ENCODE measurements around the gene NECTIN1.

NECTIN1 gene

DNA sequence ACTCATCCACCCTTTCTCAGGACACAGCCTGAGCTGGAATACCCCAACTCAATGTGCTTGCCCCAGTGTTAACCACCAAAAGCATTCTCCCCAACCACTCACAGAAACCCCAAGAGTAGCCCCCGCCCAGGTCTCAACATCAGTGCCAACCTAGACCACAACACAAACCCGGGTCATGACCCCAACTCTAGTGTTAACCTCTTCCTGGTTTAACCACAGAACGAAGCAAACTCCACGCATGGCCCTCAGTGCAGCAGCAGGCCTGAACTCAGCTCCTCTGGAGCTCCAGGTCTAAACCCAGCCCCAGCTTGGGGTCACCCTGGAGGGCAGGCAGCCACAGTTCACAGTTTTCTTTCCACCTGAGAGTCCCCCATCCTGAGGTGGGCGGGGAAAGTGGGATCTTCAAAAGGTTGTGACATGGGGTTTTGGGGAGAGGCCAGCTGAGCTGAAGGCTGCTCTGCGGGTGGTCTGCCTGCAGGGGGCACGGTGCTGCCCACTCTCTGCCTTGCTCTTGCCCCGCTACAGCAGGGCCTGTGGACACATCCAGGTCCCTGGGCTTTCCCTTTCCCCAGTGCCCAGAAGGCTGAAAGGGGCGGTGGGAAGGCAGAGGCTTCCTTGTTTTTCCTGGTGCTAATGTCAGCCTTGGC lies 37.9 kb downstream of the NECTIN1 start:
- no peak for DNase-seq

DNA sequence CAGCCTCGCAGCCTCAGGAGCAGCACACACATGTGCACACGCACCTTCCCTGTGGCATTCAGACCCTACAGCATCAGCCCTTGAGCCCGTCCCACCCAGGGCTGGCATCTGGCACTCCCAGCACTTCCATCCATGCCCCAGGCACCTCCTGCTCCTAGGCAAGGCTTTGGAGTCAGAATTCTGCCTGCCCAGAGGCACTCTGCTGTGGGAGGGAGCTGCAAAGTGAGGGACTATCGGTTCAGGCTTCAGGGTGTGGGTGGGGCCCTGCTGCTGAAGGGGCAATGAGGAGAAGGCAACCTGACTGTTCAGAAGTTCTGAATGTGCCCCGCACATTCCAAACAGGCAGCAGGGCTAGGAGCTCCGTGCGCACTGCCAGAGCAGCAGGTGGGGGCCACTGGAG lies 39.7 kb downstream of the NECTIN1 start:
- DNase-seq = no peak

DNA sequence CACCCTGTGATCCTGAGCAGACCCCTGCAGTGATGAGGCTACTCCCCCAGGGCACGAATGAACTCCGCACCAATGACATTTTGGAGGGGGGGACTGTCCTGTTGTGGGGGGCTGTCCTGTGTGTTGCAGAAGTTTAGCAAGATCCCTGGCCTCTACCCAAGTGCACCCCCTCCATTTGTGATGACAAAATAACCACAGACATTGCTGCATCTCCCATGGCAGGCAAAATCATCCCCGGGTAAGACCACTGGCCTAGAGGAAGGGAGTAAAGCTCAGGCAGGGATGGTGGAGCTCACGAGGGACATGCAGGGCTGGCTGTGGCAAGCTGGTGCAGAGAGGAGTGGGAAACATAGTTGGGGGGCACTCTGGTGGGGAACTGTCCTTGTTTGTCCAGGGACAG lies 40.6 kb downstream of the NECTIN1 start:
- DNase-seq = no peak

DNA sequence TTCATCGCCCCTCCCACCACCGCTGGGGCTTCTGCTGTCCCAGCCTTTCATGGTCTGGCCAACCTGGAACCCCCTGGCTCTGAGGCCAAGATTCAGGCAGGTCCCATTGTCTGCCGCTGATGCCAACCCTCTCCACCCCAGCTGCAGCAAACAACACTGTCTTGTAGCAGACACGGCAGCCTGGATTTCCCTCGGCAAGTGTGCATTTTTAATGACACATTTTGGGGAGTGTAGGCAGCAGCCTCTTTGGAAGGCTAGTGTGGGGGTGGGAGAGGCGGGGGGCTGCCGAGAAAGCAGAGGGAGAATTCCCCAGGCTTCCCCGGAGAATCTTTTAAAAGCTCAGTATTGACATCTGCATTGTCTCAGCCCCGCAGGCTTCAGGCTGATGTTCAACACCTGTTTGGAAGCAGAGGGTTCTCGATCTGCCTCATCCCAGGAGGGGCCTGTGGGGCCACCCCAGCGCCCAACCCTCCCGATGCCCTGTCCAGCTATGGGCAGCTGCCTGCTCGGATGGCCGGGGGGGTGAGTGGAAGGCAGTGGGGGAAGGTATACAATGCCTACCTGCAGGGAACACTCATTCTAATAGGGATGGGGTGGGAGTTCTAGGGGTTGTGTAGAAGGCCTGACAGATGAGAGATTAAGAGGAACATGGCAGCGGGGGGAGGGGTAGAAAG lies 41.5 kb downstream of the NECTIN1 start:
- peak; percentile 39 to 57 (median 39) for DNase-seq

DNA sequence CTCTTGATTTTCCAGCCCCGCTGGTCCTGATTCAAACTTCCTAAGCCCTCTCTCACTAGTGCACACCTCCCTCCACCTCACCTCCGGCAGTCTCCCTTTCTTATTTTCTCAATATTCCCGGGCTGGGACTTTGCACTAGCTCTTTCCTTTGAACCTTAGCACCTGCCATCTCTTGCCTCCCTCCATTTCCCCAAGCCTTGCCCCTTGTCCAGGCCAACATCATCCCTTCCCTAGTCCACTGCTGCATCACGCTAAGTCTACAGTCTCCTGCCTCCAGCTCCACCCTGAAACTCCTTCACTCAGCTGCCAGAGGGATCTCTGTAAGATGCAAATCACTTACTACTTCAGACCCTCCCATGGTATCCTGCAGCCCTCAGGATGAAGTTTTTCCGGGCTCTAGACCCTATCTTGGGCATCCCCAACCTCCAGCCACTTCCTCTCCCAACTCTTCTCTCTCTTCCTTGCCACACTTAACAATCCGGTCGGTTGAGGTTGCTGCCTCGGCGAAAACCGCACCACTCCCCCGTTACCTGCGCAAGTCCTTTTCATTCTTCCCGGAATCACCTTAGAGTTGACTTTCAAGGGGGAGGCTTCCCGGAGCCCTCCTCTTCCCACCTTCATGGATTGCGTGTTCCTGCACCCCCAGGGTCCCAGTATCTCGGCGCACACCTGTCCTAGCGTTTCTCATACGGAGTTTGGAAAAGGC lies 42.7 kb downstream of the NECTIN1 start:
- DNase-seq = no peak

DNA sequence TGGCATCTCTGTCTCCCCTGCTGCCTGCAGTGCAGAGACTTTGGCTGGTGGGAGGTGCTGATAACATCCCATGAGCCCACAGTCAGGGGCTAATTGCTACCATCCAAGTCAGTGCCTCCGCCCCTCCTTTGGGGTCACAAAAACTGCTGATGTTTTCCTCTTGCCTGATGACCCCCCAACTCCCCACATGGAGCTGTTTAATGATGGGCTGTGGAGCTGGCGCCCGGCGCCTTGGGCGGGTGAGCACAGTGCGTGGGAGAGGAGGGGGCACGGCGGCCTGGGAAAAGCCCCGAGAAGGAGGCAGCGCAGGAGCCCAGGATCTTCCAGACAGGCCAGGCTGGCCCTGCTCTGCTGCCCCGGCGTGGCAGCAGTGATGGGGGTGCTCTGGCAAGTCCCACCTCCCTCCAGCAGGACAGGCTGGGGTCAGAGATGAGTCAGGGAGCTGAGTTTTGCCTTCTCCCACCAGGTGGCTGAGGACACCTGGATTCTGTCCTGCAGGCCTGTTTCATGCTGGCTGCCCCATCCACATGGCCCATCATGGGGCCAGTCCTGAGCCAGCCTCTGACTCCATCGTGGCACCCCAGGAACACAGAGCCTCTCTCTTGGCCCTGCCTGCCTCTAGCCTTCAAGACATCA lies 43.8 kb downstream of the NECTIN1 start:
- no peak for DNase-seq

DNA sequence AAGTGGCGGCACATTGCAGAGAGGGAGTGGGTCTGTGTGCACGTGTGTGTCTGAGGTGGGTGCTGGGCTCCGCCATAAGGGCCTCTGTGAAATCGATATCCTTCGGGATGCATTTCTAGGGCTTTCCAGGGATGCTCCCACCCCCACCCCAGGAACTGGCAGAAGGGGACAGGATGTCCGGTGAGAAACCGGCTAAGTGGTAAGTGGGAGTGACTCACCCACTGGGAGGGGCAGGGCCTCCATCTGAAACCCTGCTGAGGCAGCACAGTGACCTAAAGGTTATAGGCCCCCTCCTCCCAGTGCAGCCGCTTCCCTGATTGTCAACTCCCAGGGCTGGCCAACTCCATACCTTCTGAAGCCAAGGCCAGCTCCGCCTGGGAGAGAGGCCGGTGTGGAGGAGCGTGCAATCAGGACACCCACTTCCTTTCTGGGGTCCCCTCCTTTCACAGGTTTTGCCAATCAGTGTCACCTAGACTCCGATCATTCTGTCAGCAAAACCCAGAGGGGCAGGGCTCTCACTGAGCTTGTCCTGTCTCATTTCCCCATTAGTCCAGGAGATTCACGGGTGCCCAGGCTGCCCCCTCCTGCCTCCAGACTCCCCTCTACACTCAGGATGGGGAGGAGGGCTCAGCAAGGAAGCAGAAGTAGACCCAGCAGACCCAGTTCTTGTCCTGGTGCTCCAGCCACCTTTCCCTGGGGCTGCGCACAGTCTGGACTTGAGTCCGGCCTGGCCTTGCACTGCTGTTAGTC lies 44.5 kb downstream of the NECTIN1 start:
- DNase-seq = peak; percentile 32 to 44 (median 44)

DNA sequence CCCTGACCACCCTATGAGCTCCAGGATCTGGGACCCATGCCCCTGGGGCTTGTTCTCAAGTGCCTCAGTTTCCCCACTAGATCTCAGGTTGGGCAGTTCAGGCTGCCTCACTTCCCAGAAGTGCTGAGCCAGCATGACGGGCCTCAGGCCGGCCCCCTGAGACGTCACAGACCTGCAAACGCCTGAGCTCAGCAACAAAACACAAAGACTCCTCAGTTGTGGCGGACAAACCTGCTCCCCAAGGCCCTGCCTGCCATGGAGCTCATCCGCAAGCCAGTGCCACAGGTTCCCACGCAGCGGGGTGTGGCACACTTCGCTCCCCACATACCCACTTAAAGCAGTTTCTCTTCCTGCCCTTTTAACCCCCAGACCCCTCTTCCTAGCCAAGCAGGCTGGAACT lies 45.2 kb downstream of the NECTIN1 start:
- no peak for DNase-seq

DNA sequence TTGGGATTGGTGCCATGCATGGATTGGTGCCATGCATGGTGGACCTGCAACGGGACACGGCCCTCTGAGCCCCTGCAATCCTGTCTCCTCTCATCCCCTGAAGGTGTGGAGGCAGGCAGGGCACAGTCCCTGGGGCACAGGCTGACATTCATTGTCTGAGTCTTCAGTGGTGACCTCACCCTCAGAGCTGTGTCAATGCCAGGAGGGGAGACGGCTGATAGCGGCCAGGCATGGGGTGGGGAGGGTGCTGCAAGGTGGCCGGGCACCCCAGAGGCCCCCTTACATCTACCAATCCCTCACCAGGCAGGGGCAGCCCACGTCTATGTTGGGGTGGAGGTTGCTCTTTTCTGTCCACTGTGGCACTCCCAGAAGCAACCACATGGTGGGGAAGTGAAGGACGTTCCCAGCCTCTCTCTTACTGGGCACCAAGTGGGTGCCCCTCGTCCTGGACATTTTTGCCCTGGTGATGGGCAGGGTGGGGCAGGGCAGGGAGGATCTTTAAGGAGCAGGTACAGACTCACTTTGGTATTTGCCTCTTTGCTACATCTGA lies 47.6 kb downstream of the NECTIN1 start:
- DNase-seq = no peak

DNA sequence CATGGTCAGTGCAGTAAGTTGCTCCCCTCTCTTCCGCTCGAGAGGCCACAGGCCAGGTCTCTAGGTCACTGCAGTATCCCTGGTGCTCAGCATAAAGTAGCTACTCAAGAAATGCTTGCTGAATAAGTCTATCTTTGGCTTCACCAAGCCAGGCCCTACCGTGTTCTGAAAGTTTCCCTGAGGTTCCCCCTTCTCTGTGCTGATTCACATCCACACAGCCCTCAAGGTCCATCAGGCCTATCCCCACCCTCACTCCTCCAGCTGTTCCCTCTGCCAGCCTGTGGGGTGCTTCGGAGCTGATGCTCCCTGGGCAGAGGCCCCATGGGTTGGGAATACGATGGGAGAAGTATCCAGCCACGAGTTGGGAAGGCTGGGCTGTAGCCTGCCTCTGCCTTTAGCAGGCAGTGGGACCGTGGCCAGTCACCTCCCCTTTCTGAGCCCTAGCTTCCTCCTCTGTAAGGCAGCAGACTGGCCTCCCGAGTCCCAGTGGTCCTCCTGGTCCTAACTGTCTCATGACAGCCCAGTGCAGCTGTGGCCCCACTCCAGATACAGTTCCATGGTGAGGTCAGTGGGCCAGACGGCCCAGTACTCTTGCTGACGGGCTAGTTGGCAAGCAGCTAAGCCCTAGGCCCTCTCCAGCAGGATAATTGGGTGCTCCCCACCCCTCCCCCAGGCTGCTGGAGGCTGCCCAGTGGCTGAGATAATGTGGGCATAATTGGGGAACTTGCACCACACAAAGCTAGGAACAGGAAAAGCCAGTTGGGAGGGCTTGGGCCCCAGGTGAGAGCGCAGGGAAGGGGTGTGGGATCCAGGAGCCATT lies 48.2 kb downstream of the NECTIN1 start:
- DNase-seq = peak; percentile 51 to 62 (median 58)

DNA sequence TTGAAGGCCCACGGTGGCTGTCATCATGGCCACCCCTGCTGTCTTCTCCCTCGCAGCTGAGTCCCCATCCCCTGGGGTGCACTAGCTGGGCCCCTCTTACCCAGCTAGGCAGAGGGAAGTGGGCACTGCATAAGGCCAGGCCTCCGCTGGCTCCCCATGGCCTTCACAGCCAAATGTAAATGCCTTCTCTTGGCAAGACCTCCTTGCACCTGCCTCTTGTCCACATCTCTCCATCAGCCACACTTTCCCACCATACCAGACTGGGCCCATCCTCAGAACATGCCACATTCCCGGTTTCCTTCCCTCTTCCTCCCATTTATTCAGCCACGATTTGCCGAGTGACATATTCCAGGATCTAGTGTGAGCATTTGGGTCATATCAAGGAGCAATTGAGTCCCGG lies 49.7 kb downstream of the NECTIN1 start:
- no peak for DNase-seq

DNA sequence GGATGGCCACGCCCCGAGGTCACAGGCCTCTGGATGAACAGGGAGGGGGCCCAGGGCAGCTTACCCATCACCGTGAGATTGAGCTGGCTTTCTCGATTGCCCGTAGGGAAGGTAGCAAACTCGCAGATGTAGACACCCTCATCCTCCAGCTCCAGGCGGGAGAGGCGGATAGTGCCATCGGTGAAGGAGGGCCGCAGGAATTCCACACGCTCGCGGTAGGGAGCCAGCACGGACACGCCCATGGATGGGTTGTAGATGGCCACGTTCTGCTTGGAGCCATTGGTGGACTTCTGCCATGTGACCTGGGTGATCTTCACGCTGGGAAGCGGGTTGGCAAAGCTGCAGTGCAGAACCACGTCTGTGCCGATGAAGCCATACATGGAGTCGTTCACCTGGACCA lies 50.6 kb downstream of the NECTIN1 start:
- DNase-seq = no peak

DNA sequence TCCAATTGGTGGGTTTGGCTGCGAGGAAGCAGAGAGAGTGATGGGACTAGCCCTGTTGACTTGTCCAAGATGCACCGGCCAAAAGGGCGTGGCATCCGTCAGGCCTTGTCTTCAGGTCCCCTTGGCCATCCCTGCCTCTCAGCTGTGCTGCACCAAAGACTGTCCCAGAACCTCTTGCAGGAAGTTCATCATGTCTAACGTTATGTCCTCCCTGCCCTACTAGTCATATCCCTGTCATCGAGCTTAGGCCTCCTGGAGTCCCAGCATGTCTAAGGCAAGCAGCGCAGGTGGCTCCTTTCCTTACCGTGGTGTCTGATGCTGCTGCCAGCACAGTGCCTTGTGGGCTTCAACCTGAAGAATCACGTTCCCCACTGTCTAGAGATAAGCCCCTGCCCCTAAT lies 51.2 kb downstream of the NECTIN1 start:
- DNase-seq = no peak

DNA sequence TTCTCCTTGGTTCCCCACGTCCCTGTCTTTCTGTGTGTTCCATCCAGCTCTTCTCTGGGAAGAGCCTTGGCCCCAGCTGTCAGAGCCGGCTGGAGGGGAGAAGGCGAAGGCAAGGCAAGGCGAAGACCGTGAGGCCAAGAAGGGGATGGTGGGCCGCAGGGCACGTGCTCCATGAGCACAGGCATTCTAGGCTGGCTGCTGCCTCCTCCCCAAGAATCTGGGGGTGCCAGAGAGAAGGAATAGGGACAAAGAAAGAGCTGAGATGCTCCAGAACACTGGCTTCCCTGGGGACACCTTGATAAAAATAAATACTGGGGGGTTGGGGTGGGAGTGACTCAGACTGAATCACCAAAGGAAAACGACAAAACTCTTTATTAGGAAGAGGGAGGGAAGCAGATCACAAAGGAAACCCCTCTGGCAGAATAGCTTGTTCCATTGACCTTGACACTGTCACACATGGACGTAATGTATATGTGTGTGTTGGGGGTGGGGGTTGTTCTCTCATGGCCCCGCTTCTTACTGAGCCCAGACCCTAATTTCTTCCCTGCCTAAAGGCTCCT lies 52.5 kb downstream of the NECTIN1 start:
- no peak for DNase-seq

DNA sequence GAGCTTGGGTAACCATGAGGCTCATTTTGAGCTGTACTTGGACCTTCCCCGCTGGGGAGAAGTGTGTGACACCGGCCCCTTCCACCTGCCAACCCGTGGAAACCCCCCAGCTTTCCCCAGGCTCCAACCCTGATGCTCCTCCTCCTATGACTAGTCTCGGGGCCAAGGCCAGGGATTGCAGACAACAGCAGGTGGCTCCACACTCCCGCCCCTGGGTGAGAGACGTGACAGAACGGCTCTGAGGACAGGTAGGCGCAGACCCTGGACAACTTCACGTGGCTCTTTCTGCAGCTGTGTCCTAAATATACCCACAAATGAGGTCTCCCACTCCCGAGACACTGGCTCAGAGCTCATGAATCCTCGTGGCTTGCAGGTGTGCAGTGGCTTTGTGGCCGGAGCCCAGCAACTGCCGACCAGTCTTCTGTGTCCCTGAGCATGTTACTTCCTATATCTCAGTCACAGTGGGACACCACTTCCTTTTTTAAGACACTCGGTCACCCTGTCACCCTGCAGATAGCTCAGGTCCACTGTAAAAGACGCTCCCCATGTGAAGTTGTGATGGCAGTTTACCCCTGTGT lies 55.2 kb downstream of the NECTIN1 start:
- DNase-seq = peak; percentile 61 to 82 (median 66)

DNA sequence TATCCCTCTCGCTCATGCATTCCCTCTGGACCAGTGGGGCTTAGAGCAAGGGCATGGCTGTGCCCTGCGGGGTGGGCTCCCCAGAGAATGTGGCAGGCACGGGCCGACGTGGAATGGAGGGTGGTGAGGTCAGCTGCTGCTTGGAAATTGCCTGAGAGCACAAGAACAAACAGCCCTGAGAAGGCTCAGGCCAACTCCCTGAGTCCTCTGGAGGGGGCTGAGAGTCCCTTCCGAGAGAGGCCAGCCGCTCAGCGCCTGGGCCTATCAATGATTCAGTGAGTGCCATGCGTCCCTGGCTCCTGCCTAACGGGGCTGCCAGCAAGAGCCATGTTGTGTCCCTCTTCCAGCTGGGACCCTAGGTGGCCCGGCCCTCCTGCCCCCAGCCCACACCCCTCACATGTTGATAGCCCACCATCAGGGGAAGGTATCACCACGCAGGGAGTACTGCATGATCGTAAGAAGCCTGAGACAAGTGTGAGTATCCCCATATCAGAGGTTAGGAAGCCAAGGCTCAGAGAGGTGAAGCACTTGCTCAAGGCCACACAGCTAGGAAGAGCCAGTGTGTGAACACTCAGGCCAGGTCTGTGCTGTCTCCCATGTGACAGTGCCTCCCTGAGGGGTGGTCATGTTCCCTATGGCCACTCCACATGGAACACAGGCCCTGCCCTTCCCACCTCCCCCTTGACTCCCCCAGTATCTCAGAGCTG lies 55.8 kb downstream of the NECTIN1 start:
- no peak for DNase-seq

DNA sequence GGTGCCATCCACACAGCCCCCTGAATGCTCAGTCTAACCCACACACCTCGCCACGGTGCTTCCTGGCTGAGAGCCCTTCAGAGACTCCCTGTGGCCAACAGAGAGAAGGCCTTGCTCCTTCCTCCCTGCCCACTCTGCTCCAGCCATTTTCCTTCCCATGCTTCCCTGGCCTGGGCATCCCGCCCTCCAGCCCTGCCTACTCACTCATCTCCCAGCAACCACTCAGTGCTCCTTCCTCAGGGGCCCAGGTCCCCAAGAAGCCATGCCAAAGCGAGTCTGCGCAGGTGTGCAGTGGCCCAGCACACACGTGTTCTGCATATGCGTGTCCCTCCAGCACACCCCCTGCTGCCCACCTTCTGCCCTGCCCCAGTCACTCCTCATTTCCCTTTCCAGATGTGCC lies 56.4 kb downstream of the NECTIN1 start:
- no peak for DNase-seq

DNA sequence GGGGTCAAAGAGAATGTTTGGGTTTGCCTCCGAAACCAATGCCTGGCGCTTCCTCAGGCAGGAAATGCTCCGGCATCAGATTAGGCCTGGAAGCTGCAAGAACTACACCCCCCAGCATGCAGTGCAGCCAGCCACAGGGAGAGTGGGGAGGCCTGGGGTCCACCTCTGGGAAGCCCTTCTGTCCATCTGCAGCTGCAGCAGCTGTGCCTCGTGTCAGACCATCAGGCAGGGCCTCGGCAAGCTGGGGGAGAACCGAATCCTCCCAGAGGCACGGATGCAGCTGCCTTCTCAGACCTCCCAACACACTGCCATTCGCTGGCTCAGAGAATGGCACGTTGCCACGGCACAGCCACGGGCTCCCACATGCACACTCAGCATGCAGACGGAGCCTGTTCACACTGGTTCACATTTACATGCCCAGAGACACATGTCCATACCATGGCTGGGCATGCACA lies 57.4 kb downstream of the NECTIN1 start:
- DNase-seq = no peak

DNA sequence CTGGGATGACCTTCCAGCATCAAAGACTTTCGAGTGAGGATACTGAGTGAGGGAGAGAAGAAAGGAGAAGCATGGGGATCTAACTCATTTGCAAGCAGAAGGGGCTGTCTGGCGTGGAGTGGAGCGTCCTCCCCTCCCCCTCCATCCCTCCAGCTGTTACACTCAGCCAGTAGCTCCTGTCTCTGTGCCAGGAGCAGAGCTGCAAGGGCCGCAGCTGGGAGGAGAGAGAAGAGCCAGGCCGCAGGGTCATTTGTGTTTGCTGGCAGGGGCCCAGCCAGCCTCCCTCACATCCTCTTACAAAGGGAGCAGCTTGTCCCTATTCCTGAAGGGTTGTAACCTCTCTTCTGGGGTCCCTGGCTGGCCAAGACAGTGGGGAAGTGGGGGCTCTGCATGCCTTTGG lies 57.9 kb downstream of the NECTIN1 start:
- no peak for DNase-seq

DNA sequence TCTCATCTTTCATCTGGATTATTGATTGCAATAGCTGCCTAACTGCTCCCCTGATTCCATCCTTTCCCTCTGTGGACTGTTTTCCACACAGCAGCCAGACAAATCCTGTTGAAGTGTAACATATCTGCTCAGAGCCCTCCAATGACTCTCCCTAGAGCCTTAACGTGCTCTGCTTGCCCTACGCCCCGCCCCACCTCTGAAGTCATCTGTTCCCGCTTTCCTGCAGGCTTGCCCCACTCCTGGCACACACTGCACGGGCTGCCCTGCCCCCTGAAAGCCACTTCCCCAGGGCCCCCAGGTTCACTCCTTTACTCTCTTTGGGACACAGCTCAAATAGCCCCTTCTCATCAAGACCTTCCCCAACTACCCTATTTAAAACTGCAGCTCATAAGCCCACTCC lies 59.5 kb downstream of the NECTIN1 start:
- no peak for DNase-seq

All from suppressor macrophage treated with lipopolysaccharide for 1 hour (primary cell).